ENCODE data around the gene MED20. TPM values are rescaled to one million over a fixed set of nuclear protein-coding genes. Genes with fewer than 3 reads are reported as not detected.

Gene MED20
- total and polyA plus RNA-seq, 8 donors, result 1.2 to 34.4 (median 10.3) TPM

GRCh38 chr6:41901882-41902519 is 18.9 kb downstream of the MED20 start:
- Histone ChIP-seq H3K27ac (no peak overlapping the region), H3K9me3 (no peaks in the 10 kb centered on the region), H3K36me3 (peaks cover 18 to 45% (median 42%) of the 10 kb centered on the region in 4 donors), H3K4me1 (no peaks in the 10 kb centered on the region), H3K4me3 (no peak overlapping the region), H3K27me3 (no peaks in the 10 kb centered on the region)
- intact Hi-C loops (cut with DNase I; ENCODE audit: low total_unique reads), result no loop called here
- TF ChIP-seq, protein P1, sequence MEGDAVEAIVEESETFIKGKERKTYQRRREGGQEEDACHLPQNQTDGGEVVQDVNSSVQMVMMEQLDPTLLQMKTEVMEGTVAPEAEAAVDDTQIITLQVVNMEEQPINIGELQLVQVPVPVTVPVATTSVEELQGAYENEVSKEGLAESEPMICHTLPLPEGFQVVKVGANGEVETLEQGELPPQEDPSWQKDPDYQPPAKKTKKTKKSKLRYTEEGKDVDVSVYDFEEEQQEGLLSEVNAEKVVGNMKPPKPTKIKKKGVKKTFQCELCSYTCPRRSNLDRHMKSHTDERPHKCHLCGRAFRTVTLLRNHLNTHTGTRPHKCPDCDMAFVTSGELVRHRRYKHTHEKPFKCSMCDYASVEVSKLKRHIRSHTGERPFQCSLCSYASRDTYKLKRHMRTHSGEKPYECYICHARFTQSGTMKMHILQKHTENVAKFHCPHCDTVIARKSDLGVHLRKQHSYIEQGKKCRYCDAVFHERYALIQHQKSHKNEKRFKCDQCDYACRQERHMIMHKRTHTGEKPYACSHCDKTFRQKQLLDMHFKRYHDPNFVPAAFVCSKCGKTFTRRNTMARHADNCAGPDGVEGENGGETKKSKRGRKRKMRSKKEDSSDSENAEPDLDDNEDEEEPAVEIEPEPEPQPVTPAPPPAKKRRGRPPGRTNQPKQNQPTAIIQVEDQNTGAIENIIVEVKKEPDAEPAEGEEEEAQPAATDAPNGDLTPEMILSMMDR (IDR thresholded peaks at IDR 0.05), result no peak
- TF ChIP-seq EP300 (IDR thresholded peaks at IDR 0.05), result no peak
- no peak for TF ChIP-seq POLR2A (IDR thresholded peaks at IDR 0.05)
- TF ChIP-seq POLR2AphosphoS5 (IDR thresholded peaks at IDR 0.05), result no peak
- 88 to 100% (median 97%) methylated on average over 1 of the region's 1 CpG for WGBS, 5 donors
- peak in 1 of 2 donors; percentile 29 for DNase-seq

DNA sequence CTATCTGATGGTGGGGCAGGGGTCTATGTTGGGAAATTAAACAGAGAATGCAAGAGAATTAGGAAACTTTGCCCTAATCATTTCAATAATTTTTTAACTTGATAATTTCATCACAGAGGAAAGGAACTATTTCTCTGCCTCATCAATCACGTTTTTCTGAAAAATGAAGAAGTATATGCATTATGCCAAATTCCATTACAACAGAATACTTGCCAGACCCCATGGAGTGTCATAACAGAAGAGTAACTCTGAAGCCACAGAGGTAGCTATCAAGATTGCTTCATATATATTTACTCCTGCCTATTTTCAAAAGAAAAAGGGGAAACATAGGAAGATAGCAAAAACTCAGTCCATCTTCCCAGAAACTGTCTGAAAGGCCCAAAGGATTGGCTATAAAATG is 20.1 kb downstream of the MED20 start:
- DNase-seq, result no peak
- Histone ChIP-seq H3K9me3 (no peaks in the 10 kb centered on the region), H3K4me3 (no peak overlapping the region), H3K27ac (no peak overlapping the region), H3K4me1 (peaks cover 4 to 10% (median 9%) of the 10 kb centered on the region in 4 donors), H3K36me3 (peaks cover 9 to 34% (median 30%) of the 10 kb centered on the region in 4 donors), H3K27me3 (no peaks in the 10 kb centered on the region)
- no peak for TF ChIP-seq EP300 (IDR thresholded peaks at IDR 0.05)
- TF ChIP-seq POLR2AphosphoS5 (IDR thresholded peaks at IDR 0.05), result no peak
- TF ChIP-seq, protein P1 (IDR thresholded peaks at IDR 0.05), result no peak
- no peak for TF ChIP-seq POLR2A (IDR thresholded peaks at IDR 0.05)
- intact Hi-C loops (cut with DNase I; ENCODE audit: low total_unique reads), result no loop called here
- whole genome bisulfite sequencing, 5 donors, result 80 to 90% (median 83%) methylated on average over 1 of the region's 1 CpG

- no peaks in the 10 kb centered on the region for H3K9me3 ChIP-seq
- H3K4me1 ChIP-seq, result peaks cover 5 to 35% (median 25%) of the 10 kb centered on the region in 4 donors
- intact Hi-C loops (cut with DNase I; ENCODE audit: low total_unique reads), result no loop called here
- H3K36me3 ChIP-seq, result peaks cover 0 to 3% (median under 1%) of the 10 kb centered on the region in 4 donors
- DNase-seq, result no peak
- H3K27me3 ChIP-seq, result no peaks in the 10 kb centered on the region
- TF ChIP-seq POLR2AphosphoS5 (IDR thresholded peaks at IDR 0.05) (no peak), EP300 (IDR thresholded peaks at IDR 0.05) (no peak), POLR2A (IDR thresholded peaks at IDR 0.05) (no peak)
- TF ChIP-seq, protein P1 (IDR thresholded peaks at IDR 0.05), result no peak
- 40 to 54% (median 47%) methylated on average over 3 of the region's 3 CpGs for WGBS, 5 donors
- peak overlapping the region in 3 of 4 donors; percentile 71 to 74 (median 73) for H3K4me3 ChIP-seq
- H3K27ac ChIP-seq, result peak overlapping the region in 4 of 5 donors; percentile 80 to 89 (median 88)
Observed at GRCh38 chr6:41896281-41896680, 24.7 kb downstream of the MED20 start.

- intact Hi-C loops (cut with DNase I; ENCODE audit: low total_unique reads), result no loop called here
- H3K36me3 ChIP-seq, result peaks cover 0 to 3% (median 0%) of the 10 kb centered on the region in 4 donors
- 1 to 2% (median 1%) methylated on average over 55 of the region's 55 CpGs for WGBS, 5 donors
- H3K27me3 ChIP-seq, result no peaks in the 10 kb centered on the region
- peak within 1 kb of the TSS; percentile 80 to 96 (median 89) for H3K27ac ChIP-seq
- no peaks in the 10 kb centered on the region for H3K9me3 ChIP-seq
- TF ChIP-seq EP300 (IDR thresholded peaks at IDR 0.05) (no peak), POLR2AphosphoS5 (IDR thresholded peaks at IDR 0.05) (peak in 2 of 3 donors; percentile 8 to 16), POLR2A (IDR thresholded peaks at IDR 0.05) (no peak)
- TF ChIP-seq, protein P1 (IDR thresholded peaks at IDR 0.05), result no peak
- H3K4me1 ChIP-seq, result peaks cover 5 to 35% (median 25%) of the 10 kb centered on the region in 4 donors
- H3K4me3 ChIP-seq, result peak within 1 kb of the TSS; percentile 71 to 81 (median 74)
- DNase-seq, result peak; percentile 91 to 97
Observed at GRCh38 chr6:41895300-41896233, 25.4 kb downstream of the MED20 start, which contains the start of gene USP49. USP49 (minus strand) TSS chr6:41895375; CDS start chr6:41806983, 88,392 bp downstream.

All from stomach (tissue), 9 donors.